H1 (cell line): ENCODE data around the gene SHANK2. TPM values are rescaled to one million over a fixed set of nuclear protein-coding genes. Genes with fewer than 3 reads are reported as not detected.

Experiments used
- CTCF ChIA-PET: fragments of 300-600 bp; sonication (Branson Sonifier 250); formaldehyde crosslinking; loops from one replicate; lab custom pipeline; 2021; ENCODE audit not compliant: partially characterized antibody; lab: Charles Lee
- POLR2A ChIA-PET: fragments of 300-600 bp; sonication (Branson Sonifier 250); formaldehyde crosslinking; loops from one replicate; lab custom pipeline; 2021; ENCODE audit warnings: inconsistent platforms; ENCODE audit not compliant: partially characterized antibody; lab: Charles Lee
- DNase-seq, 2 experiments: peaks; one replicate each; pipeline versions ENCODE4 v3.0.0 to v3.0.0-alpha.2; 2010 to 2022; ENCODE audit warnings: low spot score in 2 of 2, low read depth in 1 of 2, mixed read lengths in 1 of 2
- FAIRE-seq: peaks from 2 replicates; lab custom pipeline; 2011; peaks lifted over from hg19 to GRCh38; lab: Jason Lieb, UNC
- H2AFZ ChIP-seq: 2 replicates; pipeline ENCODE4 v1.8.1; 2012; ENCODE audit warnings: low read length, inconsistent platforms
- H2AK5ac ChIP-seq: 2 replicates; pipeline ENCODE4 v1.6.1; 2013; ENCODE audit warnings: low read depth, low read length
- H2BK120ac ChIP-seq: replicated peaks from 2 replicates; pipeline ENCODE3; 2013; ENCODE audit warnings: low read depth, low read length, inconsistent platforms
- H2BK12ac ChIP-seq: 2 replicates; pipeline ENCODE4 v1.6.1; 2013; ENCODE audit warnings: low read depth, low read length
- H2BK15ac ChIP-seq: 2 replicates; pipeline ENCODE4 v1.6.1; 2013; ENCODE audit warnings: low read length
- H2BK20ac ChIP-seq: 2 replicates; pipeline ENCODE4 v1.6.1; 2013; ENCODE audit warnings: low read length
- H2BK5ac ChIP-seq: 2 replicates; pipeline ENCODE4 v1.6.1; 2013; ENCODE audit warnings: low read depth, low read length
- H3K14ac ChIP-seq: 2 replicates; pipeline ENCODE4 v1.6.1; 2013; ENCODE audit warnings: inconsistent platforms; ENCODE audit not compliant: insufficient read length
- H3K18ac ChIP-seq: 2 replicates; pipeline ENCODE4 v1.6.1; 2013; ENCODE audit warnings: low read length; ENCODE audit errors: extremely low read depth
- H3K23ac ChIP-seq: 2 replicates; pipeline ENCODE4 v1.6.1; 2013; ENCODE audit warnings: inconsistent platforms; ENCODE audit not compliant: insufficient read length
- H3K23me2 ChIP-seq: 2 replicates; pipeline ENCODE4 v1.6.1; 2013; ENCODE audit warnings: low read depth, low read length
- H3K27ac ChIP-seq: 2 replicates; pipeline ENCODE4 v1.6.1; 2011; ENCODE audit warnings: low read depth, low read length, inconsistent platforms
- H3K27me3 ChIP-seq, 4 experiments: replicated peaks in 1 of 4; 1 replicate in 1 of 4; 2 replicates in 3 of 4; pipeline versions ENCODE4 v1.6.1 to v1.8.1; 2011 to 2013; ENCODE audit warnings: low read length in 3 of 4, mild to moderate bottlenecking in 3 of 4, inconsistent platforms in 2 of 4, mixed read lengths in 2 of 4, moderate library complexity in 1 of 4; ENCODE audit not compliant: control insufficient read depth in 3 of 4, insufficient read depth in 3 of 4; ENCODE audit errors: extremely low read depth in 1 of 4
- H3K36me3 ChIP-seq, 4 experiments: 2 replicates each; pipeline versions ENCODE4 v1.6.1 to v1.8.1; 2011 to 2013; ENCODE audit warnings: mild to moderate bottlenecking in 4 of 4, low read length in 3 of 4, moderate library complexity in 2 of 4, control low read depth in 1 of 4, inconsistent platforms in 1 of 4; ENCODE audit not compliant: insufficient read depth in 4 of 4, control insufficient read depth in 2 of 4
- H3K4ac ChIP-seq: replicated peaks from 2 replicates; pipeline ENCODE3; 2013; ENCODE audit warnings: low read length, low read depth, mixed read lengths, inconsistent platforms; ENCODE audit not compliant: insufficient read length
- H3K4me1 ChIP-seq, 4 experiments: replicated peaks in 1 of 4; 1 replicate in 1 of 4; 2 replicates in 3 of 4; pipeline versions ENCODE4 v1.6.1 to v1.8.1; 2011 to 2013; ENCODE audit warnings: low read length in 3 of 4, inconsistent platforms in 2 of 4, mixed read lengths in 1 of 4; ENCODE audit not compliant: insufficient read depth in 4 of 4, control insufficient read depth in 3 of 4
- H3K4me2 ChIP-seq, 2 experiments: 2 replicates each; pipeline versions ENCODE4 v1.6.1 to v1.8.1; 2011 to 2013; ENCODE audit warnings: low read depth in 2 of 2, low read length in 2 of 2, control low read depth in 1 of 2, inconsistent platforms in 1 of 2, mild to moderate bottlenecking in 1 of 2; ENCODE audit not compliant: insufficient read depth in 1 of 2
- H3K4me3 ChIP-seq, 4 experiments: fragments of 200-600, 300-600 bp in 1 of 4; sonication (generic), shearing (Covaris generic), sonication (Bioruptor Twin) in 1 of 4; 2 replicates each; pipeline versions ENCODE4 v1.5.1 to v1.8.1; 2011 to 2016; ENCODE audit warnings: low read length in 4 of 4, low read depth in 3 of 4, control low read depth in 2 of 4, inconsistent platforms in 2 of 4, mild to moderate bottlenecking in 2 of 4, mixed read lengths in 1 of 4, moderate library complexity in 1 of 4; ENCODE audit not compliant: insufficient read depth in 2 of 4; ENCODE audit errors: extremely low read depth in 1 of 4
- H3K56ac ChIP-seq: replicated peaks from 2 replicates; pipeline ENCODE3; 2013; ENCODE audit warnings: low read depth, mild to moderate bottlenecking, mixed read lengths, low read length, inconsistent platforms; ENCODE audit not compliant: insufficient read length
- H3K79me1 ChIP-seq: 2 replicates; pipeline ENCODE4 v1.6.1; 2013; ENCODE audit warnings: low read depth, low read length, control low read depth
- H3K79me2 ChIP-seq, 2 experiments: 2 replicates each; pipeline versions ENCODE4 v1.6.1 to v1.8.1; 2012 to 2013; ENCODE audit warnings: low read length in 2 of 2, mild to moderate bottlenecking in 2 of 2, inconsistent platforms in 1 of 2; ENCODE audit not compliant: insufficient read depth in 2 of 2, control insufficient read depth in 1 of 2
- H3K9ac ChIP-seq, 4 experiments: replicated peaks in 1 of 4; 1 replicate in 1 of 4; 2 replicates in 3 of 4; pipeline versions ENCODE4 v1.6.1 to v1.8.1; 2011 to 2013; ENCODE audit warnings: low read depth in 3 of 4, low read length in 3 of 4, control low read depth in 2 of 4, mild to moderate bottlenecking in 2 of 4, moderate library complexity in 2 of 4, inconsistent platforms in 1 of 4; ENCODE audit errors: extremely low read depth in 1 of 4
- H3K9me3 ChIP-seq, 2 experiments: 2 replicates each; pipeline versions ENCODE4 v1.6.1 to v1.8.1; 2012 to 2013; ENCODE audit warnings: mild to moderate bottlenecking in 2 of 2, moderate library complexity in 2 of 2, control low read depth in 1 of 2, inconsistent platforms in 1 of 2, low read depth in 1 of 2, low read length in 1 of 2, mixed read lengths in 1 of 2; ENCODE audit not compliant: insufficient read depth in 2 of 2
- H4K20me1 ChIP-seq, 2 experiments: replicated peaks in 1 of 2; 2 replicates each; pipeline versions ENCODE3 to v1.8.1; 2011 to 2013; ENCODE audit warnings: inconsistent platforms in 2 of 2, low read length in 2 of 2, mild to moderate bottlenecking in 1 of 2; ENCODE audit not compliant: insufficient read depth in 2 of 2, control insufficient read depth in 1 of 2
- H4K5ac ChIP-seq: 2 replicates; pipeline ENCODE4 v1.6.1; 2013; ENCODE audit warnings: low read length, low read depth, mixed read lengths, inconsistent platforms; ENCODE audit not compliant: insufficient read length
- H4K8ac ChIP-seq: 2 replicates; pipeline ENCODE4 v1.8.0; 2013; ENCODE audit warnings: mild to moderate bottlenecking, moderate library complexity, low read length, inconsistent platforms; ENCODE audit not compliant: insufficient read depth; ENCODE audit errors: extremely low read depth
- H4K91ac ChIP-seq: replicated peaks from 2 replicates; pipeline ENCODE3; 2013; ENCODE audit warnings: low read length, mixed read lengths, inconsistent platforms; ENCODE audit not compliant: insufficient read length
- BCL11A ChIP-seq, 2 experiments: IDR thresholded peaks; one replicate each; pipeline ENCODE4 v1.6.1; 2011; ENCODE audit warnings: low read depth in 2 of 2, low read length in 2 of 2, mild to moderate bottlenecking in 2 of 2
- CHD1 ChIP-seq: IDR thresholded peaks from 2 replicates; pipeline ENCODE4 v1.6.1; 2012; ENCODE audit warnings: low read depth, low read length, improper control_type of control experiment
- CTBP2 ChIP-seq: IDR thresholded peaks from 2 replicates; pipeline ENCODE4 v1.7.0; 2011; ENCODE audit warnings: borderline replicate concordance, mild to moderate bottlenecking, moderate library complexity, mixed read lengths, low read length; ENCODE audit not compliant: insufficient read depth, insufficient read length
- EP300 ChIP-seq, 2 experiments: IDR thresholded peaks; 1 replicate in 1 of 2; 2 replicates in 1 of 2; pipeline ENCODE4 v1.6.1; 2011 to 2012; ENCODE audit warnings: low read depth in 2 of 2, low read length in 2 of 2, mild to moderate bottlenecking in 2 of 2, borderline replicate concordance in 1 of 2, inconsistent platforms in 1 of 2, moderate library complexity in 1 of 2
- POU5F1 ChIP-seq: IDR thresholded peaks from 2 replicates; pipeline ENCODE4 v1.6.1; 2011; ENCODE audit warnings: low read depth, mild to moderate bottlenecking, low read length, moderate library complexity
- TAF1 ChIP-seq: IDR thresholded peaks from 2 replicates; pipeline ENCODE4 v1.6.1; 2011; ENCODE audit warnings: mild to moderate bottlenecking, low read depth, low read length
- TBP ChIP-seq: IDR thresholded peaks from 2 replicates; pipeline ENCODE4 v1.6.1; 2011; ENCODE audit warnings: low read depth, low read length, improper control_type of control experiment
- TCF12 ChIP-seq: IDR thresholded peaks from 2 replicates; pipeline ENCODE4 v1.6.1; 2011; ENCODE audit warnings: low read depth, mild to moderate bottlenecking, low read length
- WGBS, 2 experiments: shearing (Covaris generic) in 1 of 2; methylation state at CpG; one replicate each; pipeline versions ENCODE4 v1.1.6 to v1.1.7; 2013 to 2015; ENCODE audit warnings: low lambda C conversion rate in 2 of 2, mixed read lengths in 2 of 2, inconsistent platforms in 1 of 2, low coverage in 1 of 2, missing lambda C conversion rate in 1 of 2; ENCODE audit not compliant: insufficient replicate concordance in 2 of 2, insufficient coverage in 1 of 2, insufficient read length in 1 of 2; ENCODE audit errors: extremely low coverage in 1 of 2, missing lambda C conversion rate in 1 of 2; 5-methylcytosine and 5-hydroxymethylcytosine counted together
- polyA plus RNA-seq, 7 experiments: library from polyadenylated mRNA; depleted of rRNA in 3 of 7; stranded (reverse) in 5 of 7; unstranded in 2 of 7; fragments of >200 nt in 5 of 7; fragments of 200-250 nt in 2 of 7; gene quantifications; 1 replicate in 5 of 7; 2 replicates in 1 of 7; 4 replicates in 1 of 7; pipeline versions ENCODE4 v1.2.1 to v1.2.3, GENCODE V29; 2011 to 2013; ENCODE audit warnings: missing spikeins in 2 of 7, mixed read lengths in 2 of 7
- total RNA-seq: library from RNA; stranded (reverse); fragmentation: NEBNext Ultra II Directional; extraction: Animal tissue kit (Norgen Biotek cat#: 25700); gene quantifications from 2 replicates; pipeline ENCODE4 v1.2.1, GENCODE V29; 2021

Gene SHANK2
- total and polyA plus RNA-seq, 2 of the 8 experiments (the other 6 are each of a cell fraction or from before 2014, with no cell fraction given) = 10.1 to 54.2 TPM

GRCh38 chr11:71236836-71237475 is 15.4 kb downstream of the SHANK2 start:
- no peak for FAIRE-seq
- no peak for TF ChIP-seq EP300 (IDR thresholded peaks at IDR 0.05; ENCODE audit: borderline replicate concordance in 1 of 2, low read depth in 2 of 2, low read length in 2 of 2)
- TF ChIP-seq BCL11A (IDR thresholded peaks at IDR 0.05; ENCODE audit: low read depth in 2 of 2, low read length in 2 of 2) = no peak
- TF ChIP-seq CHD1 = no peak
- TF ChIP-seq TBP = no peak
- TF ChIP-seq TCF12 = no peak
- no peak for TF ChIP-seq CTBP2
- TF ChIP-seq POU5F1 = no peak
- TF ChIP-seq TAF1 = no peak

More at GRCh38 chr11:71236836-71237475, 15.4 kb downstream of the SHANK2 start:
- H3K9me3 ChIP-seq = no peaks in the 10 kb centered on the region
- ChIA-PET CTCF (interaction anchor here (0.6 to 5.2 kb wide), 4 partner anchors 12 to 378 kb away, joined by 3 to 16 read pairs (median 3); no protein-coding TSS in a partner anchor), POLR2A (interaction anchor here (0.6 to 2.6 kb wide), 6 partner anchors 9 to 29 kb away, joined by 3 to 11 read pairs (median 4); partner anchors contain the start of gene SHANK2)
- no peak overlapping the region for H3K56ac ChIP-seq
- H3K18ac ChIP-seq = 0 out of 2 replicates have a peak overlapping the region, but pooled peaks have one; percentile 19
- peaks cover 28% of the 10 kb centered on the region for H3K79me1 ChIP-seq
- H2AFZ ChIP-seq = no peak overlapping the region
- no peak overlapping the region for H2BK20ac ChIP-seq
- no peak overlapping the region for H2AK5ac ChIP-seq
- no peak overlapping the region for H2BK120ac ChIP-seq
- no peak overlapping the region for H3K4me2 ChIP-seq
- H3K23me2 ChIP-seq = no peaks in the 10 kb centered on the region
- H3K4me1 ChIP-seq = peaks cover 0 to 12% (median 12%) of the 10 kb centered on the region in 4 experiments; a peak in 5 of 7 replicates
- no peak overlapping the region for H3K4me3 ChIP-seq
- peaks cover 2 to 9% (median 8%) of the 10 kb centered on the region in 4 experiments; a peak in 6 of 8 replicates for H3K36me3 ChIP-seq
- H2BK15ac ChIP-seq = no peak overlapping the region
- H4K5ac ChIP-seq = no peak overlapping the region
- H3K14ac ChIP-seq = no peak overlapping the region
- no peaks in the 10 kb centered on the region for H3K27me3 ChIP-seq
- 89% methylated on average over 12 of the region's 12 CpGs; no CpG with 5 or more reads in 1 of the 2 experiments for WGBS, 2 experiments
- no peak for DNase-seq
- H2BK5ac ChIP-seq = no peak overlapping the region
- H3K27ac ChIP-seq = no peak overlapping the region
- no peak overlapping the region for H4K91ac ChIP-seq
- no peak overlapping the region for H2BK12ac ChIP-seq
- H3K4ac ChIP-seq = no peak overlapping the region
- H3K23ac ChIP-seq = no peak overlapping the region
- peaks cover 3 to 13% of the 10 kb centered on the region in 2 experiments for H4K20me1 ChIP-seq
- peaks cover 14 to 93% of the 10 kb centered on the region in 2 experiments for H3K79me2 ChIP-seq
- H3K9ac ChIP-seq = no peak overlapping the region
- H4K8ac ChIP-seq = no peak overlapping the region
